Neural progenitor cell (in vitro differentiated cells): ENCODE results near the gene TMBIM6. TPM values are rescaled to one million over a fixed set of nuclear protein-coding genes. Genes with fewer than 3 reads are reported as not detected.

Experiments
- DNase-seq: peaks from one replicate; pipeline ENCODE4 v3.0.0-alpha.2; 2016; ENCODE audit warnings: low spot score
- H2AFZ ChIP-seq: fragments of 200-600 bp; sonication (generic); replicated peaks from 2 replicates; pipeline ENCODE4 v1.6.1; 2016; ENCODE audit warnings: antibody characterized with exemption
- H3F3A ChIP-seq: fragments of 200-600 bp; sonication (generic); 2 replicates; pipeline ENCODE4 v1.6.1; 2016; ENCODE audit warnings: antibody characterized with exemption, low read depth
- H3K27ac ChIP-seq: fragments of 200-600 bp; sonication (generic); 2 replicates; pipeline ENCODE4 v1.5.1; 2016; ENCODE audit warnings: mild to moderate bottlenecking
- H3K27me3 ChIP-seq: fragments of 200-600 bp; sonication (generic); 2 replicates; pipeline ENCODE4 v1.6.1; 2016; ENCODE audit warnings: mild to moderate bottlenecking, moderate library complexity
- H3K36me3 ChIP-seq: fragments of 200-600 bp; sonication (generic); 2 replicates; pipeline ENCODE4 v1.5.1; 2016
- H3K4me1 ChIP-seq: fragments of 200-600 bp; sonication (generic); 2 replicates; pipeline ENCODE4 v1.6.1; 2016; ENCODE audit warnings: mixed run types
- H3K4me2 ChIP-seq: fragments of 200-600 bp; sonication (generic); 2 replicates; pipeline ENCODE4 v1.6.1; 2016
- H3K4me3 ChIP-seq: fragments of 200-600 bp; sonication (generic); 2 replicates; pipeline ENCODE4 v1.5.1; 2016
- H3K79me2 ChIP-seq: fragments of 200-600 bp; sonication (generic); 2 replicates; pipeline ENCODE4 v1.6.1; 2016; ENCODE audit warnings: low read depth
- H3K9ac ChIP-seq: fragments of 200-600 bp; sonication (generic); 2 replicates; pipeline ENCODE4 v1.6.1; 2016
- H3K9me3 ChIP-seq: fragments of 200-600 bp; sonication (generic); 2 replicates; pipeline ENCODE4 v1.5.1; 2016; ENCODE audit warnings: low read depth
- H4K20me1 ChIP-seq: fragments of 200-600 bp; sonication (generic); 2 replicates; pipeline ENCODE4 v1.6.1; 2016; ENCODE audit warnings: low read depth
- H3K27ac Mint-ChIP-seq: 3 replicates; pipeline ENCODE4 v1.8.0; 2021; ENCODE audit warnings: mixed read lengths
- H3K27me3 Mint-ChIP-seq: 2 replicates; pipeline ENCODE4 v1.8.0; 2022; ENCODE audit warnings: low read depth, mild to moderate bottlenecking, inconsistent platforms, moderate library complexity, mixed read lengths; ENCODE audit not compliant: insufficient read depth
- H3K36me3 Mint-ChIP-seq: 3 replicates; pipeline ENCODE4 v1.8.0; 2021; ENCODE audit warnings: mixed read lengths
- H3K4me1 Mint-ChIP-seq: 3 replicates; pipeline ENCODE4 v1.8.0; 2021; ENCODE audit warnings: mixed read lengths
- H3K4me3 Mint-ChIP-seq: 3 replicates; pipeline ENCODE4 v1.8.0; 2021; ENCODE audit warnings: mild to moderate bottlenecking, moderate library complexity, mixed read lengths
- H3K9me3 Mint-ChIP-seq: 3 replicates; pipeline ENCODE4 v1.8.0; 2020; ENCODE audit warnings: mixed read lengths
- CTCF ChIP-seq: fragments of 200-600 bp; sonication (generic); IDR thresholded peaks from 2 replicates; pipeline ENCODE4 v1.5.1; 2017; ENCODE audit warnings: antibody characterized with exemption, mild to moderate bottlenecking
- EZH2 ChIP-seq: fragments of 200-600 bp; sonication (generic); IDR thresholded peaks from 2 replicates; pipeline ENCODE4 v1.6.1; 2017; ENCODE audit warnings: antibody characterized with exemption, mild to moderate bottlenecking, moderate library complexity
- EZH2phosphoT487 ChIP-seq: fragments of 200-600 bp; sonication (generic); IDR thresholded peaks from 2 replicates; pipeline ENCODE4 v1.6.1; 2017; ENCODE audit warnings: antibody characterized with exemption
- total RNA-seq: library from RNA; depleted of rRNA; stranded (reverse); fragments of >200 nt; gene quantifications from 2 replicates; pipeline ENCODE4 v1.2.3, GENCODE V29; 2015; ENCODE audit warnings: low replicate concordance

The TMBIM6 gene
- total RNA-seq, 1 donor from 2014 or later, result 256 TPM

GRCh38 chr12:49748800-49749199 lies 7.4 kb downstream of the TMBIM6 start:
- no peak overlapping the region for H3K27ac Mint-ChIP-seq
- no peak overlapping the region for H3K4me3 Mint-ChIP-seq
- H3K9ac ChIP-seq, result no peak overlapping the region
- no peaks in the 10 kb centered on the region for H3K9me3 ChIP-seq
- DNase-seq, result no peak
- H3K27me3 ChIP-seq, result no peaks in the 10 kb centered on the region
- no peak overlapping the region for H3K4me2 ChIP-seq
- peaks cover 14% of the 10 kb centered on the region for H3K36me3 ChIP-seq
- H3K4me3 ChIP-seq, result no peak overlapping the region
- H3K4me1 ChIP-seq, result peaks cover 7% of the 10 kb centered on the region
- H3K27ac ChIP-seq, result no peak overlapping the region
- peaks cover 10% of the 10 kb centered on the region for H3K4me1 Mint-ChIP-seq
- no peak overlapping the region for H2AFZ ChIP-seq
- peaks cover 98% of the 10 kb centered on the region for H4K20me1 ChIP-seq
- H3K36me3 Mint-ChIP-seq, result peaks cover 17% of the 10 kb centered on the region
- TF ChIP-seq EZH2phosphoT487, result no peak
- TF ChIP-seq EZH2, result no peak
- no peak for TF ChIP-seq CTCF
- peaks cover 3% of the 10 kb centered on the region for H3K27me3 Mint-ChIP-seq
- H3K79me2 ChIP-seq, result peaks cover 100% of the 10 kb centered on the region
- H3F3A ChIP-seq, result peaks cover 13% of the 10 kb centered on the region
- H3K9me3 Mint-ChIP-seq, result no peaks in the 10 kb centered on the region

- peaks cover 2% of the 10 kb centered on the region for H3K4me1 Mint-ChIP-seq
- peaks cover 99% of the 10 kb centered on the region for H3K79me2 ChIP-seq
- H3K9ac ChIP-seq, result no peak overlapping the region
- peaks cover 3% of the 10 kb centered on the region for H3K27me3 Mint-ChIP-seq
- H4K20me1 ChIP-seq, result peaks cover 91% of the 10 kb centered on the region
- H3K27me3 ChIP-seq, result no peaks in the 10 kb centered on the region
- H3K4me2 ChIP-seq, result peak overlapping the region; percentile 29
- H3K4me1 ChIP-seq, result peaks cover 7% of the 10 kb centered on the region
- H3K4me3 Mint-ChIP-seq, result no peak overlapping the region
- peaks cover 21% of the 10 kb centered on the region for H3K36me3 Mint-ChIP-seq
- peak; percentile 14 for DNase-seq
- H3K9me3 ChIP-seq, result no peaks in the 10 kb centered on the region
- peaks cover 21% of the 10 kb centered on the region for H3K36me3 ChIP-seq
- no peak overlapping the region for H3K4me3 ChIP-seq
- no peak overlapping the region for H2AFZ ChIP-seq
- TF ChIP-seq CTCF (no peak), EZH2 (no peak), EZH2phosphoT487 (no peak)
- H3K27ac ChIP-seq, result peak overlapping the region; percentile 4
- peaks cover 13% of the 10 kb centered on the region for H3F3A ChIP-seq
- H3K9me3 Mint-ChIP-seq, result no peaks in the 10 kb centered on the region
- no peak overlapping the region for H3K27ac Mint-ChIP-seq
Observed at GRCh38 chr12:49750027-49750995, 9.0 kb downstream of the TMBIM6 start.

GRCh38 chr12:49750996-49751393 lies 9.6 kb downstream of the TMBIM6 start:
- Histone ChIP-seq H3F3A (peaks cover 13% of the 10 kb centered on the region), H3K27me3 (no peaks in the 10 kb centered on the region), H3K4me3 (no peak overlapping the region), H4K20me1 (peaks cover 84% of the 10 kb centered on the region), H3K9ac (no peak overlapping the region), H3K4me1 (peaks cover 7% of the 10 kb centered on the region), H2AFZ (no peak overlapping the region), H3K79me2 (peaks cover 94% of the 10 kb centered on the region), H3K9me3 (no peaks in the 10 kb centered on the region), H3K36me3 (peaks cover 21% of the 10 kb centered on the region), H3K4me2 (no peak overlapping the region), H3K27ac (no peak overlapping the region)
- Mint-ChIP-seq H3K4me3 (no peak overlapping the region), H3K27ac (no peak overlapping the region), H3K27me3 (peaks cover 3% of the 10 kb centered on the region), H3K36me3 (peaks cover 23% of the 10 kb centered on the region), H3K9me3 (no peaks in the 10 kb centered on the region), H3K4me1 (peaks cover 2% of the 10 kb centered on the region)
- TF ChIP-seq EZH2, result no peak
- no peak for TF ChIP-seq CTCF
- DNase-seq, result no peak
